Midbrain (tissue), 1 donor: ENCODE data around the gene PIGO.

Experiments
- DNase-seq: peaks from one replicate; lab custom pipeline; 2025; lab: John Stamatoyannopoulos, UW

PIGO gene

DNA sequence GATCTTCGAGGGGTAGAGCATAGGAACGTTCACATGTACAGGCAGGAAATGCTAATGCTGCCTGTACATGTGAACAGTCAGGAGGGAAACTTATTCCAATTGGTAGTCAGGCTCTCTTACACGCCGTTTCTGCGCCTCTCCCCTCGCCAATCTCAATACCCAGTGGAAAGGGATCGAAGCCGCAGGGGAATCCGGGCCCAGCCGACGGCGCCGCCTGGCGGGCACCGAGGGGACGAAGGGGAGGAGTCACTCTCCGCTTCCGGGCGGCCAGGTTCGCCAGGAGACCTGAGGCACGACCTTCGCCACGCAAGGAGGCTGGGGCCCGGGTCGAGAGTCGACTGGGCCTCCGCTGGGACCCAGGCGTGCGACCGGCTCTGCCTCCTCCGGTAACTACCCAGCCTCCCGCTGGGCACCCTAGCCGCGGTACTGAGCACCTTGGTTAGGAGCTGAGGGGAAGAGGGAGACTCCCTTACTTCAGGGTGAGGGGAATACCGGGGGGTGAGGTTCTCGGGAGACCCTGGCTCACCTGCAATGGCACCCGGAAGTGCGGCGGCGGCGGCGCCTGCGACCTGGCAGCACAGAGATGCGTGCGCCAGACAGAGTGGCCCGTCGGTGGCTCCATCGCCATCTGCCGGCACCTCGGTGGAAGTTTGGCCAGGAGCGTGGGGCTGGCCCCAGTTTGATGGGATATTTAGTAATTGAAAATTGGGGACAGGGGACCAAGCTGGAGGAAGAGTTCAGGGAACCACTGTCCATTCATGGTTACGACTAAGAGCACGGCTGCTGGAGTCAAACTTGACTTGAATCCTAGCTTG is at the start of gene PIGO:
Gene PIGO, minus strand, starts transcription at position 557 of the 815 bp plus-strand sequence. CDS start 1,026 bp downstream, outside the sequence.
- peak; percentile 83 for DNase-seq

DNA sequence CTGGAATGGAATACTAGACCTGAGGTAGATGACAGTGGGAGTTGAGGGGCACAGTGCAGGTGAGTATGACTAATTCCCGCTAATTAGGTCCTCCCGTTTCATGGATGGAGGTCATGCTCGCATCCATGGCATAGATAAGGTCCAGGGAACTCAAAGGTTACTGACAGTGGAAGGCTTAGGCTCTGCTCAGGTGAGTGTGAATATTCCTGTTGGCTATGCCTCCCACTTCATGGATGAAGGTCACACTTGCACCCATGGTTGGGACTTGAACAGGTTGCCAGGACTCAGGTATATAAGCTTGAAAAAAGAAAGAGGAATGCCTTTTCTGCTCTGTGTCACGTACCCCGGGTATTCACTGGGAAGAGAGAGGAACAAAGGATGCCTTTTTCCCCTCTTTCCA is 45.6 kb upstream of the PIGO start:
- no peak for DNase-seq

DNA sequence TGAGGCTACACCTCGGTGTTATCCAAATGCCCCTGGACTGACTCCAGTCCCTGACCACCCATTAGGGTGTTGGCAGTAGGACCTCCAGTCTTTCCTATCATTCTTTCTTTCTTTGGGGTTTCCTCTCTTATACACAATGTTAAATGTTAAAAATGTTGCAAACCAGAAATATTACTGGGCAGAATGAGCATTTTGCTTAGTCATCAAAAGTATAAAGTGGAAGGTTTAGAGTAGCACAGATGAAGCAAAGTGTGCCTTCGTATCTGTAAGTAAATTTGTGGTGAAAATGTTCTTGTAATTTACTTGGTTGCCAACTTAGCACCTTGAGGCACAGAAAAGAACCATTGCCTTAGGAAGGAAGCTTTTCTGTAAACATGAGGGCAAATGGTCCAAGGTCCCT is 43.7 kb upstream of the PIGO start:
- no peak for DNase-seq

DNA sequence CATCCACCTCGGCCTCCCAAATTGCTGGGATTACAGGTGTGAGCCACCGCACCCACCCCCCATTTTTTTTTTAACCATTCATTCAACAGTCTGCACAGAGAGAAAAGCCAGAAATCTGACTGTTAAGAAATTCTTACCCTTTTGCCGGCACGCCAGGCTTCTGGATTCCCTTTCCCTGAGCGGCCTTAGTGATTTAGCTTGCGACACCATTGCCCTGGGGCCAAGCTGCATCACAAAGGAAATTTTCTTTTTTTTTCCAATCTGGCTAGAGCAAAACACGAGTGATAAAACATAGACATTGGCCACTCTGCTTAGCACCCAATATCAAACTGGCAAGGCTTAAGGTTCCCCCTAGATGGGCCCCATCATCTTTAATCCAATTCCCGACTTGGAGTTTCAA is 40.5 kb upstream of the PIGO start:
- no peak for DNase-seq

DNA sequence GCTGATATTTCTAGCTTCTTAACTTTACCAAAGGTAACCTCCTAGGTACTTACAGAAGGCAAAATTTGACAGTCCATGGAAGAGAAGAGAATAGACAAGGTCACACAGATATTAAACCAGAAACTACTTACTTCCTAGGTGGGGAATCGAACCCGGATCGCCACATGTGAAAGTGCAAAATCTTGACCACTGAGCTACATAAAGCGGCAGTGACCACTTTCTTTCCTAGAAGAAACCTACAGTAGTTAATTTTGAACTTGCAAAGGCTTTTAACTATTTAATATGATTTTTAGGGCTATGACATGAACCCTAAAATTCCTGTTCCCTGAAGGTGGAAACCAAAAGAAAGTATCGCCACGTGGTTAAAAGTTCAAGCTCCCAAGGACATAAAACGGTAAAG is 39.6 kb upstream of the PIGO start:
- no peak for DNase-seq

DNA sequence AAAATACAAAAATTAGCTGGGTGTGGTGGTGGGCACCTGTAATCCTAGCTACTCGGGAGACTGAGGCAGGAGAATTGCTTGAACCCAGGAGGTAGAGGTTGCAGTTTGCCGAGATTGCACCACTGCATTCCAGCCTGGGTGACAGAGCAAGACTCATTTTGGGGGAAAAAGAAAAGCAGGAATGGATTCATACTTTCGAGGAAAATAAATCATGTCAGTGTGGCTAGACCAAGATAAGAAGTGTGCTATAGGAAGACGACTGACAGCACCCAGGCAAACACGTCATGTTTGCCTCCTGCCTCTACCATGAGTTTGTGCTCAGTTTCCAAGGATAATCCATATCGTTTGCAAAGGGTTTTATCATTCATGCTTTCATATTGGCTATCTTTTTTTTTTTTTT is 38.5 kb upstream of the PIGO start:
- DNase-seq = no peak

DNA sequence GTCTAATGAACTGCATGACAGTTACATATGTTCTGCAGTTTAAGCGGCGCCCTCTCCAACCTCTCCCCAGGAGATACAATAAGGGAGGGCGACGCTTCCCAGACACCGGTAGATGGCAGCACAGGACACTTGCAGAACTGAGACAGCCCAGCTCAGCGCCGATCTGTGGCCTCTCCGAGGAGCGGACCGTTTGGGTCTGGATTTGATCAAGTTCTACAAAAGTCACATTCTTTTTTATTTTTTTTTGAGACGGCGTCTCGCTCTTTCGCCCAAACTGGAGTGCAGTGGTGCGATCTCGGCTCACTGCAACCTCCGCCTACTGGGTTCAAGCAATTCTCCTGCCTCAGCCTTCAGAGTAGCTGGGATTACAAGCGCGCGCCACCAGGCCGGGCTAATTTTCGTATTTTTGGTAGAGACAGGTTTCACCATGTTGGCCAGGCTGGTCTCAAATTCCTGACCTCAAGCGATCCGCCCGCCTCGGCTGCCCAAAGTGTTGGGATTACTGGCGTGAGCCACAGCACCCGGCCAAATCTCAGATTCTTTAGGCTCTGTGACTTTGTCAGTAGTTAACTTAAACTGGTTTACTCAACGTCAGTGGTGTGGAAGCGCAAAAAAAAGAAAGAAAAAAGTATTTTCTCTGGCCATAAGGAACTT is 20.6 kb upstream of the PIGO start:
- DNase-seq = peak; percentile 92

DNA sequence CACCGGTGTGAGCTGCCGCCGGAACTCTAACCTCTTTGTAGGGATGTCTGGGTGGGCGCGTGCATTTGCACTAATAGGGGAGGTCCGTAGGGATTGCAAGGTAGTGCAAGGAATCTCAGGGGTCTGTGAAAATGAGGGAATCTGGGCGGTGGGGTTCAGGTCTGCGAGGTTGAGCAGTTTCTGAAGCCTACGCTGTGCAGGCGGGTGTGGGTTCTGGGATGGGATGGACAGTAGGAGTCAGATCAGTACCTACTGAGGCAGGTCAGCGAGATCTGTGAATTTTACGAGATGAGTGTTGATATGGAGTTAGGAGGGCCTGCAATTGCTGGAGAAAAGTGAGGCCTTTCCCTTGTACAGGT is 20.1 kb upstream of the PIGO start:
- no peak for DNase-seq

DNA sequence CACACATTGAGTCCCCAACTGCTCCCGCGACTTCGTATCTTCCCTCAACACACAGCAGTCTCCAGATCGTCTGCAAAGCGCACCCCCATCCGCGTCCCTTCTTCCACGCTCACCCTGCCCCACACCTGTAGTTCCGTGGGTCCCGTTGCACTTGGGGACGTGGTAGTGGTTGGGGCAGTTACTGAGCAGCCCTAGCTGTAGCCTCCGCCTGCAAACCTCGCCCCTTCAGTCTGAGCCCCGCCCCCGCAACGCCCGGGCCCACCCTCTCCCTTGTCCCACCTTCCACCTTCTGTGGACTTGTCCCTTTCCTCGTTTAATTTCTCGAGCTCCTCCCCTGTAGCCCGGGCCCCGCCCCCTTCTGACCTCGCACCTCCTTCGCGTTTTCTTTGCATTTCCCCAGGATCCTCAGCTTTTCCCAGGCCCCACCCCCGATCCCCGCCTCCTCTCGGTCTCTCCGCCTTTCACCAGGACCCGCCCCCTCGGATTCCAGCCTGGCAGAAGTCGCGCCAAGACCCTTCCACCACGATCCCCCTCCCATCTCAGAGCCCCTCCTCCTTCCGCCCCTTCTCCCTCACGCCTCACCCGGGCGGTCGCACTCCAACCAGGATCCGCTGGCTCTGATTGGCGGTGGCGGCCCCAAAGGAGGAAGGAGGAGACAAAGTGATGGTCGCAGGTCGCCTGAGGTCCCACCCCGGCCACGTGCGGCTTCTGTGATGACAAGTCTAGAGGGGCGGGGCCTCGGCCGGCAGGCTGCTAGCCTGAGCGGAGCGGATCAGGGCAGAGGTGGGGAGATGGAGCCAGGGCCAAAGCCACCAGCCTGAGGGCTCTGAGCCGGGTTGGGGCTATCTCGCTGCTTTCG is 19.5 kb upstream of the PIGO start, which contains the start of gene ATOSB:
Gene ATOSB, minus strand, starts transcription at position 183 of the 859 bp plus-strand sequence. CDS start 7,588 bp downstream, outside the sequence.
- DNase-seq = peak; percentile 90

DNA sequence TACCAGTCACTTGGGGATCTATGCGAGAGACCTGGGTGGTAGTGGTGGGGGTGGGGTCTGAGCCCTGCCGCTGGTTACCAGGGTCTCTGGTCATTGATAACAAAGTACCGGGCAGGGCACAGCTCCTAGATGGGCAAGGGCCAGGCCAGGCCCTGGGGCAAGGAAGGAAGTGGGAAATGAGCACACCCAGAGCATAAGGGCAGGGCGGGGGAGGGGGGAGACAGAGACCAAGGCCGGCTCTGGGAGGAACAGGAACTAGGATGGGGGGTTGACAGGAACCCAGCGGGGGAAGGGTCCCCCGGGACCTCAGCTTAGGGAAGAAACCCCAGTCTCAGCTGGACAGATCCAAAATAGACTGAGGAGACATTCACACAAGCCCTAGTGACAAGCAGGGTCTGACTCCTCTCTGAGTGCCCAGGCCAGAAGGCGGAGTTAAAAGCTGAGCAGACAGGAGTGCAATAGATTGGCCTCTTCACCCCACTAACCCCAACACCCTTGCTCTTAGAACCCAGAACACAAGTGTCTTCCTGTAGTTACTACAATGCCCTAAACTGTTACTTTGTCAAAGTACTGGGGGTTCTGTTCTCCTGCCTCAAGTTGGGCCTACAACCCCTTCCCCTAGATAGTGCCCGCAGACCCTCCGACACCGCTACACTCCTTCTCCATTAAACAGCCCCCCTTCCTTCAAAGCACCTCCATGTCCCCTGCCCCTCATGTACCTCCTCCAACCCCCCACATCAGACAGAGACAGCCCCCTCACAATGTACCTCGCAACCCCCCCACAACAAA is 18.6 kb upstream of the PIGO start:
- peak; percentile 4 for DNase-seq

DNA sequence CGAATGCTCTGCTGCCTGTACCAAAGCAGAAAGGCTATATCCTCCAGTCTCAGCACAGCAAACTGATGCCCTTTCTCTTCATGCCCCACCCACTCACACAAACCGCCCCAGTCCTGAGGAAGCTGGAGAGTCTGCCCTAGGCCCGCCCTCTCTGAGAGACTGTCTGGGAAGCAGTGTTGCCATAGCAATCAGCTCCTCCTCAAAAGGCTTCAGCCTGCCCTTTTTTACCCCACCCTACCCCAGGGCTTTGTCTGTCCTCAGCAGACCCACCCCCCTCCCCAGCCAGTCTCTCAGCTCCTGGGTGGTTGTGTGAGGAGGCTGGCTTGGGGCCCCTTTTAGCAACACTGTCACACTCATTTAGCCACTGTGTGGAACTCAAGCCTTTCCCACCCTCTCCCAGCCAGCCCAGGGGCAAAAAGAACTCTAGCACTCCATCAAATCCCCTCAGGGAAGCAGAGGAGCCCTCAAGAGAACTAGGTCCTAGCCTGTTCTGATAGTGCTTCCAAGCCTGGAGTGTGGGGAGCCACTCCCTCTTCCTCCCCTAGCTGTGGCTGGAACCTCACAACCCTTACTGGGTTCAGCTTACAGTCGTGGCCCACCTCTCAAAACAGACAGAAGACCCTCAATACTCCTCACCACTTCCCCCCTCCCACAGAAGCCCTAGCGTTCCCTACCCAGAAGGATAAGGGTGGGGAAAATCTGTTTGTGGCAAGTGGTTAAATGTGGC is 17.9 kb upstream of the PIGO start:
- peak; percentile 78 for DNase-seq

DNA sequence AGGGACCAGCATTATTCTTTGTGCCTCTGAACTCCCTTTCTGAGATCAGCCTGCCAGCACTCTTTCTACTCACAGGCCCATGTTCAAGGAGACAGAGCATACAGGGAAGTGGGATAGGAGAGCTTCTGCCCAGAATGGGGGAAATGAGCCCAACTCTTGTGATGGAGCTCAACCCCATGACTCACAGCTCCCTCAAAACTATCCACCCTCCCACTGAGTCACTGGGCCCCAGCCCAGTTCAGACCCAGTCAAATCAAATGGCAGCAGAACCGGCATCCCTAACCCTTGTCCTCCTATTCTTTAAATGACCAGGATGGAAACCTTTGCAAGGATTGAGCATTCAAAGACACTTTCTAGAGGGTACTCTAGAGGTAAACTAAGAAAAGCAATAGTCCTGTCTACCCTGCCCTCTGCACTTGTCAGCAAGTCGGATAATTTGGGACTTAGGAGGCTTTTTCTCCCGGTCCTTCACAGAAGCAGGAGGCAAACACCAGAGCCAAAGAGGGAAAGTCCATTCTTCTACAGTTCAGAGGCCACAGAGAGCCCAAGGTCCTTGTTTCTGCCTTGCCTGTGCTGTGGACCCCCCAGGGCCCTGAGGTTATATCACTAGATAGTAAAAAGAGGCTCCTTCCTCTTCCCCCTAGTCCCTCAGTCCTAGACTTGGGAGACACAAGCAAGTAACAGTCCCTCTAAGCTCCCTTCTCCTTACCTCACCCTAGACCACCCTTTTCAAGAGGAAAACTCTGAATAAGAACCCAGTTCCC is 16.0 kb upstream of the PIGO start:
- DNase-seq = peak; percentile 27

DNA sequence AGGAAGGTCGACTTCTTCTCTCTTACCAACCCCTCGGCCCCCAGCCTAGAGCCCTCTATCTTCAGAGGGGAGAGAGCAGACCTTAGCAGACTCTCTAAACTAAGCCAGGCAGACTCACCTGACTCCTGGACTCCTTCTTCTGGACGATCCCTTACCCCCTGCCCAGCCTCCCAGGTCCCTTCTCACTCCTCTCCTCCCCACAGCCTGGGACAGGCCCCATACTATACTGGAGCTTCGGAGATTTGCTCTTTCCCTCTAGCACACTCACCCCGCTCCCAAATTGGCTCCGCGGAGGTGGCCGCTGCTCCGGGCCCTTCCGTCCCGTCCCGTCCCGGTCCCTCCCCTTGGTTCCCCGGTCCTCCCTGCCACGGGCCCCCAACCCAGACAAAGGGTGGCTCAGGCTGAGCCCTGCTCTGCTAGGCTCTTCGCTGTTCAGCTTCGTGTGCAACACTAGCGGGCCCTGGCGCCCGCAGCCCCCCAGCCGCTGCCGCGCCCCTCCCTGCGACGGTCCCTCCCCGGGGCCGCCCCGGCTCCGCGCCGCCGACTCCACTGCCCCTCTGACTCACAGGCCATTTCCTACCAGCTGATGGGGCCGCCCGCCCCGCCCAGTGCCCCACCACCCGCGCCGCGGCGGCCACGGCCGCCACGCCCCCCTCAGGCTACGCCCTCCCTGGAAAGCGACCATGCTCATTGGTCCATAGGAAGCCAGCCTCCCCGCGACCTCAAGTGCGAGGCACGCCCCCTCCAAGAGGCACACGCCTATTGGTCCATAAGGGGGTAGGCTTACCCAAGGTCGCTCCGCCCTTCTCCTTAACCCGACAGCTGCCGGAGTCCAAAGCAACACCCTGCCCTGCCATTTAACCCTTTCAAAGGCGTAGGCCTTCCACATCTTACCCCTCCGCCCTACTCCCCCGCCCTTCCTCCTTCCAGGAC is 14.9 kb upstream of the PIGO start:
- DNase-seq = peak; percentile 98

DNA sequence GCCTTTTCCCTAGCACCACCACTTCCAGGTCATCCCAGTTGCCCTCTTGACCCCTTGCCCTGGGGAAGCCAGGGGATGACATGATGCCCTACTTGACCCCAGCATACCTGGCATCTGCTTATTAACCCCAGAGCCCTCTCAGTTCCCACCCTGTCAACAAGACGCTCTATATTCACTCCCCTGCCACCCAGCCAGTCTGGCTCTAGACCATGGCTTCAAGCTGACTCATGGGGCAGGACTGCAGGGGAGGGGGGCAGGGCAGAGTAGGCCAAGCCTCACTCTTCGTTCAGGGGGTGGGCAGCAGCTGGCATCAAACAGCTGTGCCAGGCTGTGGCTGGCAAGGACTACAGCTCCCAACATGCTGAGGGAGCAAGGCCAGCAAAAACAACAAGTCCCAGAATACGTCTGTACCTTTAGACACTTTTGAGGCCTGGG is 14.0 kb upstream of the PIGO start:
- DNase-seq = peak; percentile 78

DNA sequence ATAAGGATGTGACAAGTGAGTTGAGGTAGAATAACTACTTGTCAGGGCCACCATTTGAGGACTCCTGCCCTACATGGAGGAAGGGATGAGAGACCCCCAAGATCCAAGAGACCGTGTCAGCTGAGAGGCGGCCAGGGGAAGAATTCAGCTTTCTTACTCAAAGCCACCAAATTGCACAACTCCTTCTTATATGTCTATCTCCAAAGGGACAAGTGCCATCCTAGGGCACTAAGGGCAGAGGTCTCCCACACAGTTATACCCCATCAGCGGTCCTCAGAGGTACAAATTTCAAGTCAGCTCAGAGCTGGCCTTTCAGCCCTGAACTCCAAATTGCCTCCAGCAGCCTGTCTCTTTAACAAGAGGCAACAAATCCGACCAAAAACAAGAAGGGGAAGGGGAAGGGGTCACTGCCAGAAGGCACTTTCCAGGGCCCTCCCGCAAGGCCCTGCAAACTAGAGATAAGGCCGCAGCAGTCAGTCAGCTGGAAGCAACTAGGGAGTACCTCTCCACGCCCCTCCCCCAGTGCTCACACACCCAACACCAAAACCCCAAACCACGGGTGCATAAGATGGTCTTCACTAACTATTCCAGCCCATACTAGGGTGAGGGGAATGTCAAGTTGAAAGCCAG is 12.7 kb upstream of the PIGO start:
- DNase-seq = no peak

DNA sequence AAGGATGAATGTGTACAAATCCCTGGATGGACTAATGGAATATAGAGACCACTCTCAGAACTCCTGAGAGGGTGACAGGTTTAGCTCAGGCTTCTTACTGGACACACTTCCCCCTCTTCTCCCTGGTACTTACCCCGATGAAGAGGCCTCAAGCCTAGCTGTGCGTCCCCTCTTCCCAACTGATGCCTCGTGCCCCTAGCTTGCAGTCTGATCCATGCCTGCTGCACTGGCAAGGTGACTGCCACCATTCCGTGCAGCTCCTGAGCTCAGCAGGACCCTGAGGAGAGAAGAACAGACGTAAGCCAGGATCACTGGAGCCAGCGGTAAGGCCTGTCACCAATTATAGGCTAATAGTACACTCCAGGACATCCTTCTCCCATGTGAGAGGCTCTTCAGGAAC is 12.1 kb upstream of the PIGO start:
- no peak for DNase-seq

DNA sequence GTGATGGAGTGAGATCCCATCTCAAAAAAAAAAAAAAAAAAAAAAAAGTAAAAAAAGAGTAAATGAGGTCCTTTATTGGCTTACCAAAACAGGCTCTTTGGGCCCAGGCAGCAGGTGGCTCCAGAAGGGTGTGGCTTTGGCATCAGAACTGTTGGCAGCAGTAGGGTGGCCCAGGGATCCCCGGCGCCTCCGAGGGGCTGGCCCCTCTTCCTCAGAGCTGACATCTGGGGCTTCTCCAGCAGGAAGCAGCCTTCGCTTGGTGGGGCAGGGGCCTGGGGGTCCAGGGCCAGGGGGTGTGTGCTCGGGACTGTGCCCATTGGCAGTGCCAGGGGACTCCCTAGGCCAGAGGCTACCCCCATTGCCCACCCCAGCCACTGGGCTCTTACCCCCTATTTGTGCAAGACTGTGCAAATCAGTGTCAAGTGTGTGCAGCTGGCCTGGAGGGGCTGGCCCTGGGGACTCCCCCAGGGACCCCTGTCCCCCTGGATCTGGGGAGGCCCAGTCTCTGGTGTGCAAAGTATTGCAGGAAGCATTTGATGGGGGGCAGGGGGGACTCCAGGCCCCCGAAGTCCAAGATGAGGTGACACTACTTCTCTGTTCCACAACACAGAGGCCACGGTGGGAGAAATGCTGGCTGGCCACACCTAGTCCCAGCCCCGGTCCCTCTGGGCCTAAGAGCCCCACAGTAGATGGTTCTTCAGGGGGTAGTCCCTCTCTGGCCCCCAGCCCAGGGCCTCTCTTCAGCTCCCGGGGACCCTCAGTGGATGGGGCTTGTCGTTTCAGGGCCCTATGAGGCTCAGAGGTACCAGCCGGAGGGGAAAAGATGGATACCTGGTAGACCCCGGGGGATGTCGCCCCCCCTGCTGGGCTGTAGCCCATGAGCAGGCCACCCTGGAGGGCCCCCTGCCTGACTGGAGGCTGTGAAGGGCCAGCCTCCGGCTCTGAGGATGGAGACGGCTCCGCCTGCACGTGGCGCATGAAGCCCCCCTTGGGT is 11.2 kb upstream of the PIGO start:
- no peak for DNase-seq
